Keratinocyte (primary cell): ENCODE results near the gene TIMP2.

Experiments used
- CTCF ChIP-seq, 3 experiments: IDR thresholded peaks in 1 of 3; conservative IDR thresholded peaks in 1 of 3; optimal IDR thresholded peaks in 1 of 3; 2 replicates in 2 of 3; 3 replicates in 1 of 3; pipeline versions ENCODE3 to v1.5.1; 2011; ENCODE audit warnings: low read length in 3 of 3, mild to moderate bottlenecking in 3 of 3, moderate library complexity in 2 of 3, control low read depth in 1 of 3, inconsistent platforms in 1 of 3; ENCODE audit not compliant: insufficient read depth in 2 of 3; ENCODE audit errors: extremely low read depth in 1 of 3
- EZH2 ChIP-seq: IDR thresholded peaks from one replicate; pipeline ENCODE4 v1.6.1; 2012; ENCODE audit warnings: inconsistent platforms, mild to moderate bottlenecking, low read length, moderate library complexity

GRCh38 chr17:78939615-78940014 is 14.4 kb upstream of the TIMP2 start:
- TF ChIP-seq CTCF (optimal IDR thresholded peaks at IDR 0.05 in 1 of 3, IDR thresholded peaks at IDR 0.05 in 1 of 3, conservative IDR thresholded peaks at IDR 0.05 in 1 of 3; ENCODE audit: extremely low read depth in 1 of 3, insufficient read depth in 2 of 3, low read length in 3 of 3) (no peak), EZH2 (no peak)
